ENCODE measurements around the gene HDAC4. TPM values are rescaled to one million over a fixed set of nuclear protein-coding genes. Genes with fewer than 3 reads are reported as not detected.

The HDAC4 gene
- total and polyA plus RNA-seq, 10 of the 15 experiments (the other 5 are each of a cell fraction or from before 2014, with no cell fraction given): 0.22 to 15.7 (median 4.8) TPM

DNA sequence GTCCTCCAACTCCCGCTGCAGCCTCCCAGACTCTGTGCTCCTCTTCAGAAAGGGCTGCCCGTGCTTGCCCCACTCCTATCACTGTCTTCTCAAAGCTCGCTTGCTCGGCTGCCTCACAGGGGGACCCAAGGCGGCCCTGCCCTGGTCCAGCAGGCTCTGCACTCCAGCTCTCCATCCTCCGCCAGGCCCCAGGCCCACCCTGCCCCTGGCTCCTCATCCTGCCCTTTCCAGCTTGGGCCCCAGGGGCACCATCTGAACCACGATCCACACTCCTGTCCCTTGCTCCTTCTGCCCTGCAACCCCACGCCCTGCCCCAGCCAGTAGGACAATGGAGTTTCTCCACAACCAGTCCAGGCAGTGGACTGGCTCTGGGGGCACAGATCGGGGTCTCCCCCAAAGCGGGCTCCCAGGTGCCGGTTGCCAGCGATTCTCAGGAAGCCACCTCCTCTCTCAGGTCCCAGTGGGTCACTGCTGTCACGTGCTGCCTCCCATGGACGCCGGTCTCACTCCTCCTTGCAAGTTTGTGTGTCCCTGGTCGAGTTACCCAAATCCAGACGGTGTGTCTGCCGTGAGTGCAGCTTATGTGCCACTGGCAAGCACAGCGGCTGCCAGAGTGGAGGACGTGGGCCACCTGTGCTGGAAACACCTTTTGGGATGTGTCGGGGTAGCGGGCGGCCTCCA, 238.5 kb downstream of the HDAC4 start:
- H3K4me1 ChIP-seq (ENCODE audit: control insufficient read depth, insufficient read depth, low read length): no peaks in the 10 kb centered on the region
- no peak overlapping the region for H2AFZ ChIP-seq (ENCODE audit: control insufficient read depth, low read depth, low read length)
- RAD21 ChIA-PET (ENCODE audit: unreplicated experiment): no interaction called here
- BruUV-seq (replicated peaks): no TSS peak
- no peaks in the 10 kb centered on the region for H4K20me1 ChIP-seq (ENCODE audit: control insufficient read depth, insufficient read depth)
- SMC1A ChIA-PET (ENCODE audit: uncharacterized antibody, unreplicated experiment): no interaction called here
- intact Hi-C loops (cut with micrococcal nuclease; ENCODE audit: unreplicated experiment) (no loop called here), in situ Hi-C loops (cut with MboI) (no loop called here)
- H3K27ac ChIP-seq (ENCODE audit: control insufficient read depth, insufficient read depth): no peak overlapping the region
- WGBS (ENCODE audit: insufficient coverage, insufficient replicate concordance, low lambda C conversion rate, missing lambda C conversion rate): 89% methylated on average over 22 of the region's 23 CpGs
- no peaks in the 10 kb centered on the region; the same call in 2 of the 3 replicates for H3K9me3 ChIP-seq (replicated peaks; ENCODE audit: control insufficient read depth, insufficient read depth, low read length)
- no peak for ATAC-seq
- FAIRE-seq: no peak
- POLR2A ChIA-PET: no interaction called here
- no peak overlapping the region for H3K4me2 ChIP-seq (ENCODE audit: control insufficient read depth, insufficient read depth)
- no peaks in the 10 kb centered on the region for H3K79me2 ChIP-seq (ENCODE audit: control insufficient read depth, insufficient read depth, low read length)
- no peak overlapping the region for H3K9ac ChIP-seq (ENCODE audit: control insufficient read depth, insufficient read depth, low read length)
- no peak overlapping the region for H3K4me3 ChIP-seq
- H3K36me3 ChIP-seq (ENCODE audit: control insufficient read depth in 2 of 2, insufficient read depth in 2 of 2, low read length in 1 of 2): peaks cover 0 to 2% of the 10 kb centered on the region in 2 experiments; a peak in 2 of 4 replicates
- CTCF ChIA-PET: interaction anchor here (0.6 kb wide), 1 partner anchor 1402 kb away, joined by 3 read pairs; no protein-coding TSS in a partner anchor
- no peaks in the 10 kb centered on the region for H3K27me3 ChIP-seq (replicated peaks in 1 of 2; ENCODE audit: control insufficient read depth in 2 of 2, insufficient read depth in 2 of 2, low read length in 1 of 2)
- no peak for DNase-seq (ENCODE audit: low read depth, low spot score)
- TF ChIP-seq BHLHE40 (IDR thresholded peaks at IDR 0.05; ENCODE audit: borderline replicate concordance in 1 of 2, low read depth in 2 of 2, low read length in 1 of 2) (no peak), NR2C2 (IDR thresholded peaks at IDR 0.05; ENCODE audit: borderline replicate concordance, control insufficient read depth, insufficient read length, low read depth) (no peak), FOXK2 (IDR thresholded peaks at IDR 0.05) (no peak), CHD2 (IDR thresholded peaks at IDR 0.05; ENCODE audit: borderline replicate concordance, low read depth, low read length) (no peak), IKZF2 (IDR thresholded peaks at IDR 0.05) (no peak), RBBP5 (conservative IDR thresholded peaks at IDR 0.05) (no peak), RELA (IDR thresholded peaks at IDR 0.05; ENCODE audit: borderline replicate concordance, partially characterized antibody) (no peak), NFXL1 (IDR thresholded peaks at IDR 0.05; ENCODE audit: borderline replicate concordance) (no peak), ATF7 (IDR thresholded peaks at IDR 0.05; ENCODE audit: low read depth) (no peak), ZBED1 (IDR thresholded peaks at IDR 0.05; ENCODE audit: borderline replicate concordance) (no peak), STAT3 (IDR thresholded peaks at IDR 0.05; ENCODE audit: low read depth, low read length) (no peak), SUPT20H (IDR thresholded peaks at IDR 0.05; ENCODE audit: borderline replicate concordance, control insufficient read depth, low read depth, low read length) (no peak)
- TF ChIP-seq, protein P1, sequence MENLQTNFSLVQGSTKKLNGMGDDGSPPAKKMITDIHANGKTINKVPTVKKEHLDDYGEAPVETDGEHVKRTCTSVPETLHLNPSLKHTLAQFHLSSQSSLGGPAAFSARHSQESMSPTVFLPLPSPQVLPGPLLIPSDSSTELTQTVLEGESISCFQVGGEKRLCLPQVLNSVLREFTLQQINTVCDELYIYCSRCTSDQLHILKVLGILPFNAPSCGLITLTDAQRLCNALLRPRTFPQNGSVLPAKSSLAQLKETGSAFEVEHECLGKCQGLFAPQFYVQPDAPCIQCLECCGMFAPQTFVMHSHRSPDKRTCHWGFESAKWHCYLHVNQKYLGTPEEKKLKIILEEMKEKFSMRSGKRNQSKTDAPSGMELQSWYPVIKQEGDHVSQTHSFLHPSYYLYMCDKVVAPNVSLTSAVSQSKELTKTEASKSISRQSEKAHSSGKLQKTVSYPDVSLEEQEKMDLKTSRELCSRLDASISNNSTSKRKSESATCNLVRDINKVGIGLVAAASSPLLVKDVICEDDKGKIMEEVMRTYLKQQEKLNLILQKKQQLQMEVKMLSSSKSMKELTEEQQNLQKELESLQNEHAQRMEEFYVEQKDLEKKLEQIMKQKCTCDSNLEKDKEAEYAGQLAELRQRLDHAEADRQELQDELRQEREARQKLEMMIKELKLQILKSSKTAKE (IDR thresholded peaks at IDR 0.05; ENCODE audit: low read depth, poor library complexity, severe bottlenecking): no peak
- TF ChIP-seq, protein P2, sequence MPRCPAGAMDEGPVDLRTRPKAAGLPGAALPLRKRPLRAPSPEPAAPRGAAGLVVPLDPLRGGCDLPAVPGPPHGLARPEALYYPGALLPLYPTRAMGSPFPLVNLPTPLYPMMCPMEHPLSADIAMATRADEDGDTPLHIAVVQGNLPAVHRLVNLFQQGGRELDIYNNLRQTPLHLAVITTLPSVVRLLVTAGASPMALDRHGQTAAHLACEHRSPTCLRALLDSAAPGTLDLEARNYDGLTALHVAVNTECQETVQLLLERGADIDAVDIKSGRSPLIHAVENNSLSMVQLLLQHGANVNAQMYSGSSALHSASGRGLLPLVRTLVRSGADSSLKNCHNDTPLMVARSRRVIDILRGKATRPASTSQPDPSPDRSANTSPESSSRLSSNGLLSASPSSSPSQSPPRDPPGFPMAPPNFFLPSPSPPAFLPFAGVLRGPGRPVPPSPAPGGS (IDR thresholded peaks at IDR 0.05; ENCODE audit: borderline replicate concordance, insufficient read depth, low read depth, low read length, poor library complexity, severe bottlenecking): no peak
- TF ChIP-seq, protein P3, sequence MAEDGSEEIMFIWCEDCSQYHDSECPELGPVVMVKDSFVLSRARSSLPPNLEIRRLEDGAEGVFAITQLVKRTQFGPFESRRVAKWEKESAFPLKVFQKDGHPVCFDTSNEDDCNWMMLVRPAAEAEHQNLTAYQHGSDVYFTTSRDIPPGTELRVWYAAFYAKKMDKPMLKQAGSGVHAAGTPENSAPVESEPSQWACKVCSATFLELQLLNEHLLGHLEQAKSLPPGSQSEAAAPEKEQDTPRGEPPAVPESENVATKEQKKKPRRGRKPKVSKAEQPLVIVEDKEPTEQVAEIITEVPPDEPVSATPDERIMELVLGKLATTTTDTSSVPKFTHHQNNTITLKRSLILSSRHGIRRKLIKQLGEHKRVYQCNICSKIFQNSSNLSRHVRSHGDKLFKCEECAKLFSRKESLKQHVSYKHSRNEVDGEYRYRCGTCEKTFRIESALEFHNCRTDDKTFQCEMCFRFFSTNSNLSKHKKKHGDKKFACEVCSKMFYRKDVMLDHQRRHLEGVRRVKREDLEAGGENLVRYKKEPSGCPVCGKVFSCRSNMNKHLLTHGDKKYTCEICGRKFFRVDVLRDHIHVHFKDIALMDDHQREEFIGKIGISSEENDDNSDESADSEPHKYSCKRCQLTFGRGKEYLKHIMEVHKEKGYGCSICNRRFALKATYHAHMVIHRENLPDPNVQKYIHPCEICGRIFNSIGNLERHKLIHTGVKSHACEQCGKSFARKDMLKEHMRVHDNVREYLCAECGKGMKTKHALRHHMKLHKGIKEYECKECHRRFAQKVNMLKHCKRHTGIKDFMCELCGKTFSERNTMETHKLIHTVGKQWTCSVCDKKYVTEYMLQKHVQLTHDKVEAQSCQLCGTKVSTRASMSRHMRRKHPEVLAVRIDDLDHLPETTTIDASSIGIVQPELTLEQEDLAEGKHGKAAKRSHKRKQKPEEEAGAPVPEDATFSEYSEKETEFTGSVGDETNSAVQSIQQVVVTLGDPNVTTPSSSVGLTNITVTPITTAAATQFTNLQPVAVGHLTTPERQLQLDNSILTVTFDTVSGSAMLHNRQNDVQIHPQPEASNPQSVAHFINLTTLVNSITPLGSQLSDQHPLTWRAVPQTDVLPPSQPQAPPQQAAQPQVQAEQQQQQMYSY (CRISPR knock-in tag; IDR thresholded peaks at IDR 0.05): no peak

All from GM12878 (cell line).